Measurements from ENCODE around the gene CDA. TPM values are rescaled to one million over a fixed set of nuclear protein-coding genes. Genes with fewer than 3 reads are reported as not detected.

The CDA gene
- total RNA-seq, 1 experiment from 2014 or later: 6.5 TPM

GRCh38 chr1:20645414-20645813, 56.5 kb downstream of the CDA start:
- Histone ChIP-seq H3K9me3 (ENCODE audit: control insufficient read depth, low read depth, low read length) (no peaks in the 10 kb centered on the region), H3K4me1 (ENCODE audit: insufficient read depth, low read length) (no peaks in the 10 kb centered on the region), H4K5ac (ENCODE audit: insufficient read length, low read depth, low read length) (no peak overlapping the region), H2BK15ac (ENCODE audit: low read depth, low read length) (no peak overlapping the region), H3K27me3 (ENCODE audit: insufficient read depth, low read length) (no peaks in the 10 kb centered on the region), H2BK20ac (ENCODE audit: low read depth, low read length, poor library complexity, severe bottlenecking) (no peak overlapping the region), H3T11ph (ENCODE audit: low read length) (no peak overlapping the region), H3K23me2 (ENCODE audit: insufficient read length, low read depth, low read length, poor library complexity, severe bottlenecking) (no peaks in the 10 kb centered on the region), H3K56ac (ENCODE audit: insufficient read length, low read depth, low read length) (no peak overlapping the region), H3K4ac (ENCODE audit: low read depth, low read length) (no peak overlapping the region), H3K9ac (ENCODE audit: extremely low read depth, insufficient read length, low read length) (no peak overlapping the region), H3K4me2 (ENCODE audit: insufficient read depth, insufficient read length, low read length) (no peak overlapping the region), H3K18ac (ENCODE audit: insufficient read length, low read depth, low read length) (no peak overlapping the region), H2BK5ac (ENCODE audit: insufficient read length, low read length) (no peak overlapping the region), H2AK5ac (ENCODE audit: insufficient read length, low read length) (no peak overlapping the region), H4K8ac (replicated peaks; ENCODE audit: insufficient read length, low read depth, low read length) (no peak overlapping the region), H2AFZ (ENCODE audit: low read length) (no peak overlapping the region), H3K79me2 (ENCODE audit: insufficient read depth, low read length) (no peaks in the 10 kb centered on the region), H3K23ac (ENCODE audit: insufficient read length, low read depth, low read length) (no peak overlapping the region), H3K27ac (ENCODE audit: insufficient read length, low read depth, low read length) (no peak overlapping the region), H4K20me1 (ENCODE audit: control insufficient read depth, insufficient read depth, insufficient read length) (no peaks in the 10 kb centered on the region), H3K79me1 (ENCODE audit: insufficient read depth, low read depth, low read length, poor library complexity, severe bottlenecking) (no peaks in the 10 kb centered on the region), H2BK120ac (ENCODE audit: low read depth, low read length, poor library complexity, severe bottlenecking) (no peak overlapping the region), H4K91ac (ENCODE audit: insufficient read length, low read depth, low read length) (no peak overlapping the region), H3K14ac (ENCODE audit: insufficient read depth, low read length) (no peak overlapping the region), H2BK12ac (ENCODE audit: insufficient read length, low read depth, low read length) (no peak overlapping the region)
- Mint-ChIP-seq H3K4me3 (no peak overlapping the region), H3K9me3 (no peaks in the 10 kb centered on the region; a peak in 1 of 5 replicates), H3K4me1 (peaks cover 11 to 12% of the 10 kb centered on the region in 2 experiments), H3K36me3 (ENCODE audit: insufficient read depth in 1 of 3, low read depth in 3 of 3) (peaks cover under 1 to 20% (median 15%) of the 10 kb centered on the region in 3 experiments; a peak in 5 of 7 replicates), H3K27me3 (ENCODE audit: low read depth) (no peaks in the 10 kb centered on the region; the same call in 1 of the 2 replicates), H3K27ac (no peak overlapping the region; a peak in 1 of 7 replicates)
- WGBS (ENCODE audit: extremely low coverage, insufficient read length, low lambda C conversion rate): no CpG with 5 or more reads among the region's 14 CpGs
- no peak for TF ChIP-seq CTCF (conservative IDR thresholded peaks at IDR 0.05)
- DNase-seq: no peak

Measured in H9 (cell line).